Left lung (tissue), 10 donors: ENCODE measurements around the gene LIN7B. TPM values are rescaled to one million over a fixed set of nuclear protein-coding genes. Genes with fewer than 3 reads are reported as not detected.

Experiments used
- ATAC-seq: fragments of 200-7000 bp; cut with Tn5 transposase; one replicate; pipeline ENCODE4 v1.9.1; 2020; ENCODE audit warnings: moderate library complexity
- DNase-seq, 4 donors: peaks; one replicate each; pipeline ENCODE4 v3.0.0-alpha.2; 2013 to 2020
- H3K27ac ChIP-seq, 2 donors: fragments of 200-600 bp; sonication (generic) in 1 of 2; one replicate each; pipeline versions ENCODE4 v1.5.0 to v1.8.0; 2020 to 2021
- H3K27me3 ChIP-seq, 2 donors: fragments of 200-600 bp; sonication (generic) in 1 of 2; one replicate each; pipeline versions ENCODE4 v1.5.0 to v1.8.0; 2020 to 2021
- H3K36me3 ChIP-seq, 2 donors: fragments of 200-600 bp; sonication (generic) in 1 of 2; one replicate each; pipeline versions ENCODE4 v1.5.0 to v1.8.0; 2020 to 2021
- H3K4me1 ChIP-seq, 2 donors: fragments of 200-600 bp; one replicate each; pipeline ENCODE4 v1.8.0; 2021
- H3K4me3 ChIP-seq, 2 donors: fragments of 200-600 bp; sonication (generic) in 1 of 2; one replicate each; pipeline versions ENCODE4 v1.5.0 to v1.8.0; 2020 to 2021; ENCODE audit warnings: mild to moderate bottlenecking in 1 of 2
- H3K9me3 ChIP-seq, 2 donors: fragments of 200-600 bp; sonication (generic) in 1 of 2; one replicate each; pipeline versions ENCODE4 v1.5.0 to v1.8.0; 2020 to 2021
- intact Hi-C, 2 donors: fragments of 100-400 bp; cut with DNase I; formaldehyde crosslinking; loops; one replicate each; pipeline versions ENCODE4 v1.11.2 to v1.14.2; 2022
- polyA plus RNA-seq, 6 donors: library from polyadenylated mRNA; unstranded; fragments of 120-200 nt; gene quantifications; one replicate each; pipeline ENCODE4 v1.2.1, GENCODE V29; 2013; ENCODE audit not compliant: insufficient read length in 6 of 6
- total RNA-seq, 2 donors: library from RNA; stranded (reverse); fragmentation: NEBNext Ultra II Directional; extraction: Animal tissue kit (Norgen Biotek cat#: 25700); gene quantifications; one replicate each; pipeline ENCODE4 v1.2.1, GENCODE V29; 2021
- TF ChIP-seq, protein P1 (sequence below), 2 donors: fragments of 200-600 bp; sonication (generic) in 1 of 2; IDR thresholded peaks; one replicate each; pipeline versions ENCODE4 v1.5.0 to v1.8.0; 2021; ENCODE audit warnings: antibody characterized with exemption in 2 of 2
- donor health status: DM: no; HTN: yes; CAD: no.
- donor health status: DM: no; HTN: no; CAD: no.

Gene LIN7B
- total and polyA plus RNA-seq, 8 donors: 6.5 to 12.5 (median 8.1) TPM

DNA sequence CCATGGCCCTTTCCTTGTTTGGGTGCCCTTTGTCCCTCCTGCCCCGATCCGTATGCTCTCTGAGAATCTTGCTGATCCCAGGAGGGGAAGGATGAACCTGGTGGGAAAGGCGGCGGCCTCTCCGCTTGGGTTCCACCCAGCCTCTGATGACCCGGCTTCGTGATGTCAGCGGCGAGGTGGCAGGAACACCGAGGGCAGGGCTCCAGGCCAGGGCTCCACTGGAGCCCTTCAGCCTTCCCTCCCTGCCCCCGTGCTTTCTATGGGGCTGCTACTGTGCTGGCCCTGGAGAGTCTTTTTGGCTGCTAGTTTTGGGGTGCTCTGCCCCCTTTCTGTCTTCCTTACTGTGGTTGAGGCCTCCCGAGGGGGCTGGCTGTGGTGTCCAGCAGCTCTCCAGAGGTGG is 11.9 kb upstream of the LIN7B start:
- Histone ChIP-seq H3K4me1 (no peaks in the 10 kb centered on the region), H3K36me3 (peaks cover 5 to 100% of the 10 kb centered on the region in 2 donors), H3K27me3 (no peaks in the 10 kb centered on the region), H3K9me3 (no peaks in the 10 kb centered on the region), H3K27ac (no peak overlapping the region), H3K4me3 (no peak overlapping the region)
- DNase-seq (no peak), ATAC-seq (no peak)
- intact Hi-C loops: loop anchor here in 1 of 2 donors (10.0 kb wide), 1 partner anchor 102 kb away; no protein-coding TSS in a partner anchor
- TF ChIP-seq, protein P1, sequence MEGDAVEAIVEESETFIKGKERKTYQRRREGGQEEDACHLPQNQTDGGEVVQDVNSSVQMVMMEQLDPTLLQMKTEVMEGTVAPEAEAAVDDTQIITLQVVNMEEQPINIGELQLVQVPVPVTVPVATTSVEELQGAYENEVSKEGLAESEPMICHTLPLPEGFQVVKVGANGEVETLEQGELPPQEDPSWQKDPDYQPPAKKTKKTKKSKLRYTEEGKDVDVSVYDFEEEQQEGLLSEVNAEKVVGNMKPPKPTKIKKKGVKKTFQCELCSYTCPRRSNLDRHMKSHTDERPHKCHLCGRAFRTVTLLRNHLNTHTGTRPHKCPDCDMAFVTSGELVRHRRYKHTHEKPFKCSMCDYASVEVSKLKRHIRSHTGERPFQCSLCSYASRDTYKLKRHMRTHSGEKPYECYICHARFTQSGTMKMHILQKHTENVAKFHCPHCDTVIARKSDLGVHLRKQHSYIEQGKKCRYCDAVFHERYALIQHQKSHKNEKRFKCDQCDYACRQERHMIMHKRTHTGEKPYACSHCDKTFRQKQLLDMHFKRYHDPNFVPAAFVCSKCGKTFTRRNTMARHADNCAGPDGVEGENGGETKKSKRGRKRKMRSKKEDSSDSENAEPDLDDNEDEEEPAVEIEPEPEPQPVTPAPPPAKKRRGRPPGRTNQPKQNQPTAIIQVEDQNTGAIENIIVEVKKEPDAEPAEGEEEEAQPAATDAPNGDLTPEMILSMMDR (IDR thresholded peaks at IDR 0.05): no peak

DNA sequence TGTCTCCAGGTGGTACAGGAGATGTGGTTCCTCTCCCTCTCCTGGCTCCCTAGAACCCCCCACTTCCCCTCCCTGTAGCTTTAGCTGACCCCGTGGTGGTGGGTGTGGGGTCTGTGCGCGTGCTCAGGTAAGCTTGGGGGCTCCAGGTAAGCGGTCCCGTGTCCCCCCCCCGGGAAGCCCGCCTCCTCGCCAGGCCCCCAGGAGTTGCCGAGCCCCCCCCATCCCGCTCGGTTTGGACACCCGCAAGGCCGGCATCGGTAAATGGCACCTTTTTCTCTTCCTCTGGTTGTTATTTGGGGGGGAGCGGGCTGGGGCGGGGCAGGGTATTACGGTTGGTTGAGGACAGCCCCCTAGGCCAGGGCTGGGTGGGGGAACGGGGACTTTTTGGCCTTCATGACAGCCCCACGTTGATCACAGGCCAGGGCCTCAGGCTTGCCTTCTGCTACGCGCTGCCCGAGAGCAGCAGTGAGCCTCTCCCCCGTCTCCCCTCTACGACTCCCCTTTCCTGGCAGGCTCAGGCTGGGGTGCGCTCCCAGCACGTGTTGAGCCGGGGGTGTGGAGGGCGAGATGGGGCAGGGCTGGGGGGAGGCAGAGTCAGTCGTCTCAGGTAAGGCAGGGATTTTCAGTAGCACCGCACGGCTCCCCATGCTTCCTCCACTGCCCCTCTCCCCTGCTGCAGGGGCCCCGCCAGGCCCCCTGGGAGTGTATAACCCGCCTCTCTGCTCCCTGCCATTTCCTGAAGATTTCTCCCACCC is 10.7 kb upstream of the LIN7B start:
- H3K4me1 ChIP-seq: no peaks in the 10 kb centered on the region
- no peaks in the 10 kb centered on the region for H3K9me3 ChIP-seq
- H3K36me3 ChIP-seq: peaks cover 3 to 100% of the 10 kb centered on the region in 2 donors
- DNase-seq: peak in 1 of 4 donors; percentile 68
- TF ChIP-seq, protein P1 (IDR thresholded peaks at IDR 0.05): no peak
- intact Hi-C loops: loop anchor here in 1 of 2 donors (10.0 kb wide), 1 partner anchor 101 kb away; no protein-coding TSS in a partner anchor
- ATAC-seq: no peak
- no peaks in the 10 kb centered on the region for H3K27me3 ChIP-seq
- H3K4me3 ChIP-seq: no peak overlapping the region
- H3K27ac ChIP-seq: no peak overlapping the region

DNA sequence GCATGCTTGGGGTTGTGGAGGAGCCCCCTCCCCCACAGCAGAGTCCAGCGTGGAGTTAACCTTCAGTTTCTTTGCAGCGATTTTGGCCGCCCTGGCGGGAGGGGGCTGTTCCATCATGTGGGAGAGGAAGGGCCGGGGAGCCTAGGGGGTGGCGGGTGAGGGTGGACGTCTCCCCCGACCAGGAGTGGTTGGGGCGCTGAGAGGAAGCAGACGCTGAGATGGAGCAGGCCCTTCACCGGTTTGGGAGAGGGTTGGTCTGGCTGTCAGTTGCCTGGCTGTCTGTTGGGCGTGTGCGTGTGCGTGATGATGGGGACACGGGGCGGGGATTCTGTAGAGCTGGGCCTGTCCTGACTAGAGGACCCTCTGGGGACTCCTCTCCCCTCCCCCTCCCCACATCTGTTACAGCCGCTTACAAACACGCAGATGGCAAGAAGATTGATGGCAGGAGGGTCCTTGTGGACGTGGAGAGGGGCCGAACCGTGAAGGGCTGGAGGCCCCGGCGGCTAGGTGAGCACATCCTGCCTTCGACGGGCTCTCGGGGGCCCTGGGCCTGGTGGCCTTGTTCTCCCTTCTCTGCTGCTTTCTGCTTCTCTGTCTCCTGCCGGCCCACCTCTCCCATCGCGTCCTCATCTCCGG is 9.8 kb upstream of the LIN7B start:
- TF ChIP-seq, protein P1 (IDR thresholded peaks at IDR 0.05): no peak
- ATAC-seq (no peak), DNase-seq (peak in 1 of 4 donors; percentile 71)
- intact Hi-C loops: loop anchor here in 1 of 2 donors (10.0 kb wide), 1 partner anchor 100 kb away; no protein-coding TSS in a partner anchor
- Histone ChIP-seq H3K27me3 (no peaks in the 10 kb centered on the region), H3K4me1 (no peaks in the 10 kb centered on the region), H3K4me3 (no peak overlapping the region), H3K36me3 (peaks cover 0 to 100% of the 10 kb centered on the region in 2 donors), H3K9me3 (no peaks in the 10 kb centered on the region), H3K27ac (no peak overlapping the region)

DNA sequence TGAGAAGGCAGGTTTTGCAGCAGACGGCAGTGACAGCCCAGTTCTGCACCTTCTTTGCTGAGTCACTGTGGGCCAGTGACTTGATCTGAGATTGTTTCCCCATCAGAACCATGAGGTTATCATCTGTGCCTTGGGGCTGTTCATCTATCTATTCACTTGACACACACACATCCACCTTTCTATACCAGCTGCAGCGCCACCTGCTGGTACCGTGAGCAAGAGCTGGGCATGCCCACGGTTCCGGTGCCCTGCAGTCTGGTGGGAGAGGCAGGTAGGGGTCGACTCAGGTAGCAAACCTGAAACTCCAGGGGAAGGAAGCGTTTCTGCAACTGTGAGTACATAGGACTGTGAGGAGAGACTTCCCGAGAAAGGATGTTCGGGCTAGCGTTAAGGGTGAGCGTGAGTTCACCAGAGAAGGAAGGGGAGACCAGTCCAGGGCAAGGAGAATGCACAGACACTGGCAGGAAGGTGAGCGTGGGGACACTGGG is 7.5 kb upstream of the LIN7B start:
- Histone ChIP-seq H3K4me1 (no peaks in the 10 kb centered on the region), H3K4me3 (no peak overlapping the region), H3K9me3 (no peaks in the 10 kb centered on the region), H3K27me3 (no peaks in the 10 kb centered on the region), H3K27ac (no peak overlapping the region), H3K36me3 (peaks cover 0 to 77% of the 10 kb centered on the region in 2 donors)
- intact Hi-C loops: loop anchor here in 1 of 2 donors (10.0 kb wide), 1 partner anchor 98 kb away; no protein-coding TSS in a partner anchor
- TF ChIP-seq, protein P1 (IDR thresholded peaks at IDR 0.05): peak; percentile 55 to 76
- DNase-seq (peak in 1 of 4 donors; percentile 84), ATAC-seq (peak; percentile 59)
